Astrocyte of the spinal cord (primary cell): Measurements from ENCODE around the gene ABHD17A.

ENCODE experiments used
- DNase-seq: peaks from one replicate; pipeline ENCODE4 v3.0.0; 2011; ENCODE audit warnings: low read depth, low spot score
- H3K4me3 ChIP-seq: 2 replicates; pipeline ENCODE4 v1.5.1; 2011; ENCODE audit warnings: low read depth, mild to moderate bottlenecking, low read length, moderate library complexity
- CTCF ChIP-seq: IDR thresholded peaks from 2 replicates; pipeline ENCODE4 v1.5.1; 2012; ENCODE audit warnings: low read depth, mild to moderate bottlenecking, low read length, inconsistent platforms
- in situ Hi-C: cut with HindIII; loops from 2 replicates; pipeline ENCODE4 v1.10.0; 2017; ENCODE audit warnings: low sequenced_read_pairs

The ABHD17A gene

GRCh38 chr19:1860821-1861598 lies 24.3 kb downstream of the ABHD17A start:
- no peak for DNase-seq
- in situ Hi-C loops: no loop called here
- TF ChIP-seq CTCF: no peak
- H3K4me3 ChIP-seq: peak overlapping the region; percentile 86

DNA sequence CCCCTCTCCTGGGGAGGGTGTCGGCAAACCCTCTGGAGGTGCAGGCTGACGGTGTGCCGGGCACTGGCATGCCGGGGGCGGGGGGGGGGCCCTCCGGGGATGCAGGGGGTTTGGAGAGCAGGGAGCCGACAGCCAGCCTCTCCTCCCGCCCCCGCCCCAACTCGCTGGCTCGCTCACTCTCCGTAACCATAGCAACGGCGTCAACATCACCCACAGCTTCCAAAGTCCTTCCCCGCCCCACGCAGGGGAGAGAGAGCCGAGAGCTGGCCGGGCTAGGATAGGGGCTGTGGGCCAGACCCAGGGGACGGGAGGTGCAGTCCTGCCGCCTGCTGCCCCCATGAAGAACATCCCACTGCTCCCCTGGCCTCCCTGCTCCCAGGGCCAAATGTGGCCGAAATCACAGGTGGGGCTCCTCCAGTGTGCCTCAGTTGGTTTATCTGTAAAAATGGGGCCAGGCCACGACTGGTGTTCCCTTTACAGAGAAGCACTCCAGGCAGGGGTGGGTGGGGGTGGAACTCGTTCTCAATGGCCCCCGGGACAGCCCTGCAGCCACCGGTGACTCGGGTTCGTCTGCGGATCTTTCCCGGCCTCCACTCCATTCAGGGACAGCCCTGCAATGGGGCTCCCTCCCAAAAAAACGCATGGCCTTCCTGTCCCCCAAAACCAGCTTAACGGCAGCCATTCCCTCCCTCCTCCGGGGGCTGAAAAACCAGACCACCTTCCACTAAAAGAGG lies 25.1 kb downstream of the ABHD17A start:
- H3K4me3 ChIP-seq: peak overlapping the region; percentile 86
- DNase-seq: peak; percentile 74
- TF ChIP-seq CTCF: no peak
- in situ Hi-C loops: no loop called here

DNA sequence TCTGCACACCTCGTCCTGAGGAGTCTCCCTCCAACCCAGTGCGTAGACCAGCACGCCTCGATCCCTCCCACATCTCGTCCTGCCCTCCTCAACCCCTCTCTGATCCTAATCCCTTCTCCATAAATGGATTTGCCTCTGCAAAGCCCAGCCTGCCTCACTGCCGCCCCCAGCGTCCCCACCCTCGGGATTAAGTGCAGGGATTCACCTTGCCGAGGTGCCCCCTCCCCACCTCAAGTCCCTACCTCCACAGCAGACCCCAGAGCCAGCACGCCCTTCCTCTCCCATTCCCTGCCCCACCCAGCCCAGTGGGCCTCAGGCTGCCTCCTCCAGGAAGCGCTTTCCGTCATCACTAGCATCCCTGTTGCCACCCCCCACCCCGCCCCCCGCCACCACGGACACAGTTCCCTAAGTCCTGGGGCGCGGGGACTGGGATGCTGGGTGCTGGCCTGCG lies 25.9 kb downstream of the ABHD17A start:
- in situ Hi-C loops: no loop called here
- TF ChIP-seq CTCF: no peak
- H3K4me3 ChIP-seq: no peak overlapping the region
- DNase-seq: no peak

GRCh38 chr19:1858412-1859081 lies 26.7 kb downstream of the ABHD17A start:
- no peak overlapping the region for H3K4me3 ChIP-seq
- TF ChIP-seq CTCF: no peak
- DNase-seq: no peak
- in situ Hi-C loops: no loop called here

GRCh38 chr19:1857648-1858326 lies 27.5 kb downstream of the ABHD17A start:
- in situ Hi-C loops: no loop called here
- DNase-seq: no peak
- no peak for TF ChIP-seq CTCF
- peak overlapping the region; percentile 15 for H3K4me3 ChIP-seq
